GM19351 (cell line): ENCODE results near the gene KRTAP10-5.
"Not testable (repeated sequence)": the region's sequence is repeated elsewhere in the genome, so short reads cannot be mapped to it uniquely, and the experiment has no call there.

Experiments
- ATAC-seq: cut with Tn5 transposase; IDR thresholded peaks from one replicate; pipeline ENCODE4 v1.9.1; 2021; ENCODE audit warnings: mild to moderate bottlenecking, moderate library complexity; ENCODE audit not compliant: unreplicated experiment

The KRTAP10-5 gene, protein sequence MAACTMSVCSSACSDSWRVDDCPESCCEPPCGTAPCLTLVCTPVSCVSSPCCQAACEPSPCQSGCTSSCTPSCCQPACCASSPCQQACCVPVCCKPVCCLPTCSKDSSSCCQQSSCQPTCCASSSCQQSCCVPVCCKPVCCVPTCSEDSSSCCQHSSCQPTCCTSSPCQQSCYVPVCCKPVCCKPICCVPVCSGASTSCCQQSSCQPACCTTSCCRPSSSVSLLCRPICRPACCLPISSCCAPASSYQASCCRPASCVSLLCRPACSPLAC

GRCh38 chr21:44580231-44580821 lies at the start of gene KRTAP10-5:
Gene KRTAP10-5, minus strand, starts transcription at chr21:44580604. Its CDS starts 26 bp downstream, at chr21:44580578.
- not testable (repeated sequence) for ATAC-seq

DNA sequence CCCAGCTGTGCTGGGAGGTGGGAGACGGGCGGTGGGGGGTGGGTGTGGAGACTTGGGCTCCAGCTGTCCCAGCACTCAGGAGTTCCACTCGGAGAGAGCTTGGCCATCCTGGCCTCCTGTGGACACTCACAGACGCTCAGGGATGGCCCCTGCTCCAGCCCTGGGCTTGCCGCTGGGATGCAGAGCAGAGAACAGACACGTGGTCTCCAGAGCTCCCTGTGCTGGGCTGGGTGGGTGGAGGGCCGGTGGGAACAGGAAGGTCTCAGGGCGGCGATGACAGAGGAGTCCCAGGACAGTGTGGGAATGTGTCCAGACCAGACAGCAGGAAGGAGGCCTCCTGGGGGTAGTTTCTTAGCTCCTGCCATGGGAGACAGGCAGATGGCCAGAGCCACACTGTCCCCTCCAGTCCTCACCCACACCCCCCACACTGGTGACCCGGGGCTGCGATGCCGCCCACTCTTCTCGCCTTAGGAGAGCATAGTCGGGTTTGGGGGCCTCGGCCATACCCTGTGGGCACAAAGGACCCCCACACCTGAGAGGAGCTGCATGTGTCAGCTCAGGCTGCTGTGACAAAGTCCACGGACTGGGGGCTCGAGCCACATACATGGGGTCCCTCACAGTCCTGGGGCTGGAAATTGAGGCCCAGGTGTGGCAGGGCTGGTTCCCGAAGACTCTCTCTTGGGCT lies 48.4 kb upstream of the KRTAP10-5 start:
- ATAC-seq: no peak

GRCh38 chr21:44627831-44628233 lies 47.4 kb upstream of the KRTAP10-5 start:
- not testable (repeated sequence) for ATAC-seq

- ATAC-seq: not testable (repeated sequence)
Observed at GRCh38 chr21:44627181-44627822, 46.9 kb upstream of the KRTAP10-5 start.

- ATAC-seq: no peak
Observed at GRCh38 chr21:44626673-44627143, 46.3 kb upstream of the KRTAP10-5 start, which contains the start of gene KRTAP10-9. Gene KRTAP10-9, plus strand, starts transcription at chr21:44627093. Its CDS starts 79 bp downstream, at chr21:44627172.

GRCh38 chr21:44626262-44626661 lies 45.9 kb upstream of the KRTAP10-5 start:
- ATAC-seq: no peak

DNA sequence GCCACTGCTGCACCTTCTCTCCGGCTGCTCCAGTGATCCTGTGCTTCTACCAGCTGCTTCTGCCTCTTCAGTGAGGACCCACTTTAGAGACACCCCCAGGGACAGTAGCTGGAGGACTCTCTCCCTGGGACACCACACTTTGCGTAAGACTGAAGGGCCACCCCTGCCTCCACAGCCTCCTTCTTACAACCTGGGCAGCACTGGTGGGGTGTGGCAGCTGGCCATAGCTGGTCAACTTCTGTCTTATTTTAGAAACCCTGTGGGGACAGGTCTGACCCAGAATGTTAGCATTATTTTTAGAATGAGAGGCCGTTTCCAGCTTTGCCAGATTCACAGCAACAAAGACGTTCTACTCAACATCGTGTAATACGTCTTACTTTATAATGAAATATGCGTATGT lies 45.4 kb upstream of the KRTAP10-5 start:
- no peak for ATAC-seq

- ATAC-seq: no peak
Observed at GRCh38 chr21:44623575-44623974, 43.2 kb upstream of the KRTAP10-5 start.

DNA sequence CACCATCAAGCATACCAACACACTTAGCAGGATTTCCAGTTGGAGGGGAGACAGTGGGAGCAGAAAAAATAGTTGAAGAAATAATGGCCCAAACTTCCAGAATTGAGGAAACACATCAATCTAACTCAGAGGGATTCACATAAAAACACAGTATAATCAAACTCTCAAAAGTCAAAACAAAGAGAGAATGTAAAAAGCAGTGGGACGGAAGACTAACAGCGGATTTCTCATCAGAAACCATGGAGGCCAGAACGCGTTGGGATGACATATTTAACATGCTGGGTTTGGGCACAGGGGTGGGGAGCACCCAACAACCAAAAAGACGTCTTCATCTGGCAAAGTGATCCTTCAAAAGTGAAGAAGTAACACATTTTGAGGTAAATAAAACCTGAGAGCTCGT lies 39.5 kb upstream of the KRTAP10-5 start:
- no peak for ATAC-seq

DNA sequence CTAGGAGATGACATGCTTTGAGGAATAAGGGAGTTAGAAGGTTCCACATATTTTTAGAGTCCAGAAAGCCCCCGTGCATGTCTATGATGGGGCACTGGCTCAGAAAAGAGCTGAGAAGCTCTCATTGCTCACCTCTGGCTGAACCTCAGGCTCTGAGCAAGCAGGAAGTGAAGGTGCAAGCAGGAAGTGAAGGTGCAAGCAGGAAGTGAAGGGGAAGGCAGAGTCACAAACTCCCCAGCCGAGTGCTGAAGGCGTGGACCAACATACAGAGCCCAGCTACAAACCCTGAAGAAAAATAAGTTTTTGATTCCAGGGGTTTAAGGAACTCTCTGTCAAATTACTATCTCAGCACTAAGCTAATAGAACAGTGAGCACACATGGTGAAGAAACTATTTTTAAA lies 38.5 kb upstream of the KRTAP10-5 start:
- ATAC-seq: no peak

GRCh38 chr21:44618504-44618903 lies 38.1 kb upstream of the KRTAP10-5 start:
- no peak for ATAC-seq

DNA sequence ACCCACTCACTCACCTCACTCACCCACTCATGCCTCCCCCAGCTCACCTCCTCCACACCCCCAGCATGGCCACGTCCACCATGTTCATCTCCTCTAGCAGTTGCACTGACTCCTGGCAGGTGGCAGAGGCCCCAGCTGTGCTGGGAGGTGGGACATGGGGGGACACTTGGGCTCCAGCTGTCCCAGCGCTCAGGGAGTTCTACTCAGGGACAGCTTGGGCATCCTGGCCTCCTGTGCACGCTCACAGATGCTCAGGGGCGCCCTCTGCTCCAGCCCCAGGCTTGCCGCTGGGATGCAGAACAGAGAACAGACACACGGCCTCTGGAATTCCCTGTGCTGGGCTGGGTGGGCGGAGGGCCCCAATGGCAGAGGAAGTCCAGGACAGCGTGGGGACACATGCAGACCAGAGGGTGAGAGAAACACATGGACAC lies 36.7 kb upstream of the KRTAP10-5 start:
- ATAC-seq: no peak

DNA sequence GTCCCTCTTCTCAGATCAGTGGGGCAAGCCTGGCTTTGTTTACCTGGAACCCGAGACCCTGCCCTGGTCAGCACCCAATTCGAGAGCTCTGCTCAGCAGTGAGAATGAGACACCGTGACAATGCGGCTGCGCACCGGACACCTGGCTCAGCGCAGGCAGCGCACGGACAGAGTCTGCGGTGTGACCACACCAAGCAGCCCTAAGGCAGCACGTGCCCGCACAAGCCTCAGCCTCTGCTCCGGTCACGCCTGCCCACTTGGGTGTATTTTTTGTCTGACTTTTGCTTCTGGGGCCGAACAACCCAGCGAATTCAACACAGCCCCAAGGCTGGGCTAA lies 36.2 kb upstream of the KRTAP10-5 start:
- no peak for ATAC-seq

DNA sequence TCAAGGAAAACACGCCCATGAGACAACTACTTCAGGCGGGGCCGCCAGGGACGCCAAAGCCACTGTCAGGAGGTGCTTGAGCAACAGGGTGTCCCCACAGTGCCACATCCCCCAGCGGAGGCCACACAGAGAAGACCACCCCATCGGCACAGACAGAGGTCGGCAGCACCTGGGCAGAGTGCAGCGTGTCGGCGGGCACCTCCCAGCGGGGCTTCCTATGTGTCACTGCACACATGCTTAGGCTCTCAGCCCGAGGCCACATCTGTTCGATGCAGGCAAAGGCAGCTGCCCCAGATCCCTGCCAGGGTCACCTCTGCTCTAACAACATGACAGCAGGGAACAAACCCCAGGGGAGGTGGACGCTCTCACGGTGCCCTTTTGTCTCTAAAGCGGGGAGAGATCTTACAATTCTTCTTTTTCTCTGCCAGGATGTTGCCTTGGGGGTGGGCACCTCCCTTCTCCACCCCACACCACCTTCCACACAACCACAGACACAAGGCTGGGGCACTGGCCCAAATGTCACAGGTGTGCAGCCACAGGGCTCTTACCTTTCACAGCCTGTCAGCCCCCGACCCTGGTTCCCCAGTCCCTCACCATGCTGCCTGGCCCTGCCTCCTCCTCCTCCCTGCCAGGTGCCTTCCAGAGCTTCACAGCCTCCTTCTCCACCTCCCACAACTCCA lies 35.6 kb upstream of the KRTAP10-5 start:
- no peak for ATAC-seq

GRCh38 chr21:44615466-44615865 lies 35.1 kb upstream of the KRTAP10-5 start:
- ATAC-seq: no peak

DNA sequence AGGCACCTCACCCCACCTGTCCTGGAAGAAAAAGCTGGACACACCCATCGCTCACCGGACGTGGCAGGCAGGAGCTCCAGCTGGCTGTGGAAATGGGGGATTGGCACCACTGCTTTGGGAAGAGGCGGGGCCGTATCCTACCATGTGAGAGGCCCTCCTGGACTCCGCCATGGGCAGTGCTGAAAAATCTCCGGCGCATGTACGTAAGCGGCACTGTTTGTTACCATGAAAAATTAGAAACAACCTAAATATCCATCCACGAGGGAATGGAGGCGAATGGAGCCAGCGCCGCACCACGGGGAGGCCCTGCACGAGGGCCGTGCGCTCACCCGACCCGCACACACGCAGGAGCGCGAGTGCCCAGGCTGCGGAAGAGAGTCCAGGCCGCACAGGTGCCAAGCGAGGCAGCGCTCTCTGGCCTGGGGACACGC lies 34.6 kb upstream of the KRTAP10-5 start:
- no peak for ATAC-seq

- no peak for ATAC-seq
Observed at GRCh38 chr21:44614161-44614631, 33.8 kb upstream of the KRTAP10-5 start.

DNA sequence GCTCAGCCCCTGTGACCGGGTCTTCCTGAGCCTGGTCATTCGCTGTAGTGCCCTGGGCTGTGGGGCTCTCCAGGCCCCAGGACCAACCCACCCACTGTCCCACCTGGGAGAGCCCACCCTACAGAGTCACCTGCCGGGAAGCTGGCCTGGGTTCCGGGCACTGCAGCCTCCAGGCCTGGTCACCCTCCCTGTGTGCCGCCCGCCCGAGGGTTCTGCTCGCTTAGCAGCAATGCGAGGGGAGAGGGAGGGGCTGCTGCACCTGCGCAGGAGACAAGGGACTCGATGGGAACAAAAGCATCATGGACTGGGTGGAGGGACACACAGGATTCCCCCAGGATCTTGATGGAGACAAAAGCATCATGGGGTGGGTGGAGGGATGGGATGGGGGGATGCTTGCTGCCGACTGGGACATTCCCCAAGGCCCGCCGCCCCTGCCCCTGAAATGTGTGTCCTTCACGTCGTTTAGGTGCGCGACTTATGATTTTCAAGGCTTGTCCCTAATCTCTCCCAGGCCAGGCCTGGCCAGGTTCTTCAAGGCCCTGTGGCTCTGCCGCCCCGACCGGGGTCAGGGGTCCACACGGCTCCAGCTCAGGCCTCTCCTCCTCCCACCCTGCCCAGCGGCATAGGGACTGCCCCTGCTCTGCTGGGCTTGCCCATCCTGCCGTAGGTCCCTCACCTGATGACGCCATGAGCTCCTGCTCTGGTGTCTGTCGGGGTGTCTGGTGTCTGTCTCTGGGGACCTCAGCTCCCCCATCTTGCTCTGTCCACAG lies 33.2 kb upstream of the KRTAP10-5 start:
- no peak for ATAC-seq

DNA sequence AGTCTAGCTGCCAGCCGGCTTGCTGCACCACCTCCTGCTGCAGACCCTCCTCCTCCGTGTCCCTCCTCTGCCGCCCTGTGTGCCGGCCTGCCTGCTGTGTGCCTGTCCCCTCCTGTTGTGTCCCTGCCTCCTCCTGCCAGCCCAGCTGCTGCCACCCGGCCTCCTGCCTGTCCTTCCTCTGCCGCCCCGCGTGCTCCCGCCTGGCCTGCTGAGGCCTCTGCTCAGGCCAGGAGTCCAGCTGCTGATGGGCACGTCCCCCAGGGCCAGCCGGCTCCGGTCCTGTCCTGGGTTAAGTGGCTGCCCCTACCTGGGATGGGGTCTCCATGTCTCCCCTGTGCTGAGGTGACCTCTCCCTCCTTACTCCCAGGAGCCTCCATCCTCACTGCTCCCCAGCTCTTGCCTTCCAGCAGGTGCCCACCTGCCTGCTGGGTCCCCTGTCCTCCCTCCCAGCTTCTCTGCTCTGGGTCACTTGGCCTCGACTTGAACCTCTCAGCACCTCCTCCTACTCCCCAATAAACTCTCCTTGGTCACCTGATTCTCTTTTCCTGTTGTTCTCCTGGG lies 32.3 kb upstream of the KRTAP10-5 start:
- no peak for ATAC-seq
